Stimulated activated CD4-positive, alpha-beta T cell treated with anti-CD3 and anti-CD28 coated beads, TNF-alpha, amount 100 ng/mL, for 24 hours (primary cell): ENCODE data around the gene DLGAP1.
A peak's percentile ranks its signal among the peaks of the same experiment; 100 is the strongest.

Experiments used
- DNase-seq, 3 experiments: peaks; one replicate each; pipeline ENCODE4 v3.0.0-alpha.2; 2020; ENCODE audit warnings: low read depth in 3 of 3

DLGAP1 gene

GRCh38 chr18:4172196-4173100, 282.7 kb downstream of the DLGAP1 start:
- DNase-seq = no peak

DNA sequence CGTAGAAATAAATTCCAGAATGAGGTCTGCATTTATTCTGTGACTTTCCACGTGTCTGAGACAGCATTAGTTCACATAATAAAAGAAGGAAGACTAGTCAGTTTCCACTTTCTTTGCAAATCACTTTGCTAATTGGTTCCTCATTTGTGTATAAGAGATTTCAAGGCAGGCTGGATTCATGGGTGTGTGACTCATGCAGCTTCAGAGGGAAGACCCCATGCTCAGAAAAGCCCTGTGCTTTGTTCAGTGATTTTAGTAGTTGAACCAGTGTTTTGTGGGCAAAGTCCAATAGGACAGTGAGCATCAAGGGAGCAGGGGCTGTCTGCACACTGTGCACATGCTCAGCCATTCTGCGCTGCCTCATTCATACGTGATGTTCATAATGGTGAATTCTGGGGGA, 297.8 kb downstream of the DLGAP1 start:
- DNase-seq = no peak

- DNase-seq = no peak
Observed at GRCh38 chr18:4146797-4147196, 308.3 kb downstream of the DLGAP1 start.

DNA sequence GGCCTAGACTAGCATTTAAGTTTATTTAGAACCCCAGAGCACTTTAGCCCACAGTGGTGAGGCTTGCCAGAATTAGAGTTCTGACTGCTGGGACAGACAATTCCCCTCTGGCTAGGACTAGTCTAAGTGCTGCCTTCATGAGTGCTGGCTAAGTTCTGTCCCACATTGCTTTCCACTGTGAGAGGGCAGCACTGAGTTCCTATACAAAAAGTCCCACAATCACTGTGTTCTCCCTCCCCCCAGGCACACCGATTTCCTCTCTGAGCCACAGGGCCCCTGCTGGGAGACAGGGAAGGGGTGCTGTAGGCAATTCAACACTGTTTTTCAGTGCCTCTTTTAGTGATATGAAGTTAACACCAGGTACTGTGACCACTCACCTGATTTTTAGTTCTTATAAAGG, 310.9 kb downstream of the DLGAP1 start:
- DNase-seq = no peak

DNA sequence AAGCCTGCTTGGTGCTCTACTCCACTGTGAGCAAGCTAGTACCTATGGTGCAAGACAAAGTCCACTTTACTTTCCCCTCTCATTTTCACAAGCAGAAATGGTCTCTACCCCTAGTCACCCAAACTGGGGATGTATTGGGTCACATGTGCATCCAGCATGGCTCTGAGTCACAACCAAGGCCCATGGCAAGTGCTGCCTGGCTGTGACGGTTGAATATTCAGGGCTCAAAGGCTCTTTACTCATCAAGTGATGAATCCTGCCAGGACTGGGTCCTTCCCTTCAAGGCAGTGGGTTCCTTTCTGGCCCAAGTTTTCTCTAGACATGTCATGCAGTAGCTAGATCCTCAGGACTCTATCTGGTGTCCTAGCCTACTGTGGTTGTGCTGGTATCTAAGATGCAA, 311.5 kb downstream of the DLGAP1 start:
- DNase-seq = no peak

- DNase-seq = no peak
Observed at GRCh38 chr18:4142876-4143275, 312.2 kb downstream of the DLGAP1 start.

GRCh38 chr18:4134700-4135099, 320.4 kb downstream of the DLGAP1 start:
- no peak for DNase-seq

DNA sequence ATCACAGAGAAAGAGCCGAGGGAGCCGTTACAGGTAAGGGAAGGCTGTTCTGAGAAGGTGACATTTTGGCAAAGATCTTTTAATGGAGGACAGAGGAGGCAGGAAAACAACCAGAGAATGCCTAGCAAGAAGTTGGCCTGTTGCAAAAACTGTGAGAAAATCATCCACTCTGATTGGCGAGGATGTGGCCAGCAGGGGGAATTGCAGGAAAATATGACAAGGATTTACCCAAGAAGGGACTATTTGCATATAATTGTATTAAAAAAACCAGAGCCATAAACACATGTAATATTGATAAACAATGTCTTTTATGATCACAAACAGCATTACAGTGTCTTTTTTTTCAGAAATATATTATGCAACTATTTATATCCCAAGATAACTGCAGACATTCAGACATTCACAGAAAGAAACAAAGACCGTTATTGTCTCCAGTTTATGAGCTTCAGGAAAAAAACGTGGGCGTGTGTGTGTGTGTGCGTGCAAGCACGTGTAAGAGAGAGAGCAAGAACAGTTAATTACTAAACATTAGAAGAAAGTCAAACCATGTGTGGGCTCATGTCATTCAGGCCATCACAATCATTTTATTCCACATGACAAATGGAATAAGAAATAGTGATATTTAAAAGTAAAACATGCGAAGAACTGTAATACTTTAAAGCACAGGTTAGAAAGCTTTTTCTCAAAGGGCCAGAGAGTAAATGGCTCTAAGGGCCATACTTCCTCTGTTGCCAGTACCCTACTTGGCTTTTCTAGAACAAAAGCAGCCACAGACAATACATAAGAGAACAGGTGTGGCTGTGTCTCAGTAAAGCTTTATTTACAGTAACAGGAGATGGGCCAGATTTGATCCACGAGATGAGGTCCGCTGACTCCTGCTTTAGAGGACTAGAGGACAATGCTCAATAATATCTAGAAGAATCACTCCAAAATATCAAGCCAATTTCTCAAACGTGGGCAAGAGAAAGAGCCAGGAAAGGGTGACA, 324.1 kb downstream of the DLGAP1 start:
- no peak for DNase-seq

DNA sequence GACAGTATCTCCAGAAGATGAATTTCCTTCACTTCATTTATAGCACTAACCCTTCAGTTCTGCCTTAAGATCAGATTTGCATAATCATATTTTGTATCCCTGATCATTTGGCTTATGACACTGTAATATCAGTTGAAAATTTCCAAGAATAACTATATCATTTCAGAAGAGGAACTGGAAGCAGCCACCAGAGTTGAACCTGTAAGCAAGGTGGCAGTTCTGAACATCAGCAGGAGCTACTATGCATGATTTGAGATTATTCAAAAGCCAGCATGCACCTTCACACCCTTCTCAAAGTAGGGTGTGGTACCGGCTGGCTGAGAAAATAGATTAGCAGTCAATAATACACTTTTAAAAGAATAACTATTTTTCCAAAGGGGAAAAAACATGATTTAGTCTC, 328.2 kb downstream of the DLGAP1 start:
- no peak for DNase-seq

DNA sequence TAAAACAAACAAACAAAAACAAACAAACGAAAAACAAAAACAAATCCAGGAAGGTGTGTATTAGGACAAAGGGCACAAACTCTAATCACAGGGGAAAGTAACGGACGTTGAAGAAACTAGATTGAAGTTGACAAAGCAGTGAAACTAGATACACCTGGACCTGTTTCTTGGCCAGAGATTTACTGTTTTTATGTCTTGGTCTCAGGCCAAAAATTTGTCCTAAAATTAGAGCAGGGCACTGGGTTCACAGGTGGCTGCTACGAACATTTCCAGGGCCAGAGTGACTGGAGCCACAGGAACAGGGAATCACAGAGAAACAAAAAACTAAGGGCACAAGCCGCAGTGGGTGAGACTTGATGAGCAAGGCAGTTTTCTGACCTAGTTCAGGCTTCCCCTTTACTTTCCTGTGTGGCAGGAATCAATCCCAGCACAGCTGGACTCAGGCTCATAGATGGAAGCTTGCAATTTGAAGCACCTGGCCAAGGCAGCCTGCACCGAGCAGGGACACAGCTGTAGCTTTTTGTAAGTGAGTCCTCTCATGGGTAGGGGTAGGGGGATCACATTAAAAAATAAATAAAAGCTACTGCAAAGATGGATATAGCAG, 329.4 kb downstream of the DLGAP1 start:
- DNase-seq = no peak

GRCh38 chr18:4125224-4125623, 329.9 kb downstream of the DLGAP1 start:
- DNase-seq = no peak

- no peak for DNase-seq
Observed at GRCh38 chr18:4119813-4120212, 335.3 kb downstream of the DLGAP1 start.

GRCh38 chr18:4119127-4119648, 335.9 kb downstream of the DLGAP1 start:
- no peak for DNase-seq

GRCh38 chr18:4108016-4108415, 347.1 kb downstream of the DLGAP1 start:
- DNase-seq = no peak

DNA sequence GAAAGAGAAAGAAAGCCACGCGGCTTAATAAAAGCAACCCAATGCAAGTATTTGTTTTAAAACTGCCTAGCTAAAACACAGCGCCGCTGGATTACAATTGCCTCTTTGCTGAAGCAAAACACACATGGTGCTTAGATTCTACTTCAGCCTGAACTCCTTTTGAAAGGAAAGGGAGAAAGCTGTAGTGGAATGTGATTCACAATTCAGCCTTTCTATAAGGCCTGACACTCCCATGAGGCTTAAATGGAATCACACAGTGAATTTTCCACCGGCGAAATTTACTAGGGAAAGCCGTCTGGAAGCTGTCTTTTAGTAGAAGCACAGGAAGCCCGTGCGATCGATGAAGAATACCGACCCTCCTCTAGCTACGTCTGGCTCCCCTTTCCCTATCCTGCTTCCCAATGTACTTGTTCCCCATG, 348.0 kb downstream of the DLGAP1 start:
- DNase-seq = no peak

GRCh38 chr18:4106407-4107033, 348.6 kb downstream of the DLGAP1 start:
- peak; percentile 19 to 69 (median 33) for DNase-seq

DNA sequence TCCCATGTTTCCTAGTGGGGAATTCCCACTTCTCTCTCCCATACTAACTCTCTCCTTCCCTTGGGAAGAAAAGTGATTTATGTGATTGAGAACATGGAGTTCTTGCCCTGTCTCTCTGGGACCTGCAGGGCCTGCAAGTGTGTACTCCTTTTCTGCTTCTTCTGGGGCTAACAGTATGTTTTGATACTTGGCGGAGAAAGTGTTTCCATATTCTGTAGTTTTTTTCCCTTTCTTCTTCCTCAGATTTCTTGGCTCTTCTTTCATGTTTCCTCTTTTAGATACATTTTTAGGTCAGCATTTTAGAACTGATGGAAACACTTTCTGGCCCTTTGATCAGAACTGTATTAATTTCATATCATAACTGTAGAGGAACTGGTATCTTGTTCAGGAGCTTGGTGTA, 352.2 kb downstream of the DLGAP1 start:
- no peak for DNase-seq

DNA sequence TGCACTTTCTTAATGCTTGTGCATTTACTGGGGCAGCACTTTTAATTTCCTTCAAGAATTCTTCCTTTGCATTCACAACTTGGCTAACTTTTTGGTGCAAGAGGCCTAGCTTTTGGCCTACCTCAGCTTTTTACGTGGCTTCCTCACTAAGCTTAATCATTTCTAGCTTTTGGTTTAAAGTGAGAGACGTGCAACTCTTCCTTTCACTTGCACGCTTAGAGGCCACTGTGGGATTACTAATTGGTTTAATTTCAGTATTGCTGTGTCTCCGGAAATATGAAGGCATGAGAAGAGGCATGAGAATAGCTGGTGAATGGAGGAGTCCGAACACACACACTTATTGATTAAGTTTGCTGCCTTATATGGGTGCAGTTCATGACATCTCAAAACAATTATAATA, 354.1 kb downstream of the DLGAP1 start:
- no peak for DNase-seq

DNA sequence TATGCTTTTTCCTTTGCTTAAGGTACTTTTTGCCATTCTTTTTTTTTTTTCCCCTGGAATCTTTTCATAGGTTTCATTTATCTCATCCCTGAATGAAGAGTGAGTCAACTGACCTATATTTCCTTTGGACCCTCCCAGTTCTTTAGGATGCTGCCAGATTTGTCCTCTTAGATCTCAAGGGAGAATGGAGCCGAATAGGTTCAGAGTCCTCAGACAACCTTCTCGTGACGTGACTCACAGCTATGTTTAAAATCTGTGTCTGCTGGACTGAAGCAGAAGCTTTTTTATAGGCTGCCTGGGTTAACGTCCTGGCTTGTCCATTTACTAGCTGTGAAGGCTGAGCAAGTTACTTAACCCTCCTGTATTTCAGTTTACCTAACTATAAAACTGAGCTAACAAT, 358.6 kb downstream of the DLGAP1 start:
- DNase-seq = no peak

DNA sequence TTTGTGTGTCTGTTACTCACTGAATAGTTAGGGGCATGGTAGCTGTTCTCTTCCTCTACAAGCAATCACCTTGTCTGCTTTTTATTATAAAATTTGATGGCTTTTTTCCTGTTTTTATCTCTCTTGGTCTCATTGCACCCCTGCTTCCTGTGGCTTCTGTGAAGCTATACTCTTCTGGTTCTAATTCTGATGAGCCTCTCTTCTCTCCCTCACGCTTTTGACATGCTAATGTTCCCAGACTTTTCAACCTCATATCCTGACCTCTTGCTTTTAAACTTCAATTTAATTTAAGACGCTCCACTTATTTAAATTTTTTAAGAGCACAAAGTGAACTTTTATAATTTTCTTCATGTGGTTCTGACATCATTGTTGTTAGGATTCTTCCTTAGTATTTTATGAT, 361.4 kb downstream of the DLGAP1 start:
- DNase-seq = no peak

GRCh38 chr18:4084382-4084900, 370.7 kb downstream of the DLGAP1 start:
- DNase-seq = no peak
